GM12875 (cell line): ENCODE data around the gene TNS1.

Experiments used
- H3K4me3 ChIP-seq: one replicate; pipeline ENCODE4 v1.5.1; 2011; ENCODE audit warnings: low read depth, low read length, control low read depth
- CTCF ChIP-seq: IDR thresholded peaks from 2 replicates; pipeline ENCODE4 v1.5.1; 2011; ENCODE audit warnings: low read depth, mild to moderate bottlenecking, control low read depth, inconsistent platforms, low read length, moderate library complexity, borderline replicate concordance; ENCODE audit not compliant: insufficient read depth

TNS1 gene

GRCh38 chr2:217951521-217952247 is 51.1 kb downstream of the TNS1 start:
- no peak for TF ChIP-seq CTCF
- H3K4me3 ChIP-seq = no peak overlapping the region

- no peak for TF ChIP-seq CTCF
Observed at GRCh38 chr2:217951091-217951490, 51.7 kb downstream of the TNS1 start.

DNA sequence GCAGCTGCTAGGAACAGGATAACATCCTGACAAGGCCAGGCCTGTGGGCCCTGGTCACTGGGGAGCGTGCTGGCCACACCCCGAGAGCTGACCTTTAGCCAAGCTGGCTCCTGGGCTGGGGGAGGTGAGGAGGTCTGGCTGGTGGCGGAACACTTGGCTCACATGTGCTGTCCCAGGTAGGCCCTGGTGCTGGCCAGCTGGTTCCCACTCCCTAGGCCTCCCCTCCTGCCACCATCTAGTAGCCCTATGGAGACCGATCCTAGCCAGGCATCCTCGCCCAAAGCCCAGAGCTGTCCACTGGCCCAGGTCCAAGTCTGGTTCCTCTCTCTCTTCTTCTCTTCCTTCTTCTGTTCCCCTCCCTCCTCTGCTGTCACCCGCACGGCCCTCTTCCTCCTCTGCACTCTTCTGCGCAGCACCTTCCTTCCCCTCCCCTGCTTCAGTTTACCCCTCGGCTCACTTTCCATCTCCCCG is 52.4 kb downstream of the TNS1 start:
- TF ChIP-seq CTCF = no peak
- H3K4me3 ChIP-seq = no peak overlapping the region

More at GRCh38 chr2:217951091-217951490, 51.7 kb downstream of the TNS1 start:
- H3K4me3 ChIP-seq = no peak overlapping the region

- no peak overlapping the region for H3K4me3 ChIP-seq
- no peak for TF ChIP-seq CTCF
Observed at GRCh38 chr2:217949447-217949846, 53.3 kb downstream of the TNS1 start.

DNA sequence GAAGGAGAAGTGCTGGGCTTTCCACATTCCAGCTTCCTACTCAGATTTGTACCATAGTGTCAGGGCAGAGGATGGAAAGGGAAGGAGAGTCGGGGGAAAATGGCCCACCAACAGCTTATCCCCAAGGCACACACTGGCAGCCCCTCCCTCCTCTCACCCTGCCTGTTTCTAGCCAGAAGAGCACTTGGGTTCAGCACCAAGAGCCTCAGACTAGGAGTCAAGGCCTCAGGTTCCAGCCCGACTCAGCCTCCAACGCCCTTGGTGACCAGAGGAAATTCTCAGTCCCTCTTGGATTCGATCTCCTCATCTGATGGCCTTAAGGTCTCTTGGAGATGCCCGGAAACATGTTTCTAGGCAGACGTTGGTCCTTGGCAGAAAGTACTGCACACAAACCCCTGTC is 53.9 kb downstream of the TNS1 start:
- TF ChIP-seq CTCF = no peak
- H3K4me3 ChIP-seq = no peak overlapping the region

- no peak overlapping the region for H3K4me3 ChIP-seq
- no peak for TF ChIP-seq CTCF
Observed at GRCh38 chr2:217948351-217948791, 54.4 kb downstream of the TNS1 start.
